Activated CD8-positive, alpha-beta memory T cell treated with anti-CD3 and anti-CD28 coated beads, Interleukin-2, amount 50 U/mL, for 1 hour (primary cell): ENCODE data around the gene INA.

Experiments used
- DNase-seq: peaks from one replicate; pipeline ENCODE4 v3.0.0-alpha.2; 2020; ENCODE audit errors: extremely low read depth

Gene INA

DNA sequence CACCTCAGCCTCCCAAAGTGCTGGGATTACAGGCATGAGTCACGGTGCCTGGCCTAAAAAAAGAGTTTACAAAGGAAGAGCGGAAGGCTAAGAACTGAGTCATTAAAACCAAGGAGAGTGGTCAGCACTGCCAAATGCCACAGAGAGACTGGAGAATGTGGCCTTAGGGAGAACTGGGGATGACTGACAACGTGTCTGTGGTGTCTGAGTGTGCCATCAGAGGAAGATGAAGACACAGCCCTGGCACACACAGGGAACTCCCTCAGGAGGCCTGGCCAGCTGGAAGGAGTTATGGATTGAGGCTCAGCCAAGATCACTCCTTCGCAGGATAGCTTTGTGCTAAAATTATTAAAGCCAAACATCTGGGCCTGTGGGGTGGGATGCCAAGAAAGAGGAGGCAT, 3.9 kb upstream of the INA start:
- DNase-seq: no peak

DNA sequence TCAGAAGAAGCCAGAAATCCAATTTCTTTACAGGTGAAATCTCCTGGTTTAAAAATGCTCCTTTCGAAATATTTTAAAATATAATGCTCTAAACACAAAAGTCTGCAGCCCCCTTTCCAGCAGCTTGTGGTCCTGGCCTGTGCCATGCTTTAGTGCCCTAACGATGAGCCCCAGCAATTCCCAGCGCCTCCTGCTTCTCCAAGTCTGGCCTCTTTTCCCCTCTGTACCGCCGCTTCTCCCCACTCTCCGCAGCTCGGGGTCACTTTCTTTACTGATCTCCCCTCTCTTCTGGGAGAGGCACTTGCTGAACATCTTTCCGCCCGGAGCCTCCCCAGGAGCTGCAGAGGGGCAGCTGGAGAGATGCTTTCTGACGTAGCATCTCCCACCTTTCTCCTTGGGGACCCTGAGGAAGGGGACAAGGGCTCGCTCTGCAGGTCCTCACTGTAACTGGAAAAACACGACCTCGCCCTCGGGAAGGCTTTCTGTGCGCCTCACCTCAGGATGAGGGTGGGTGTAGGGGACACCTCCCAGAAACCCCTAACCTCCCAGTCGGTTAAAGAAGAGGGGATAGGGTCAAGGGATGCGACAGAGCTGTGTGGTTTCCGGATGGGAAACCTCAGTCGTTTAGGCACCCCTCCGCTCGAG, 565 bp upstream of the INA start:
- no peak for DNase-seq

DNA sequence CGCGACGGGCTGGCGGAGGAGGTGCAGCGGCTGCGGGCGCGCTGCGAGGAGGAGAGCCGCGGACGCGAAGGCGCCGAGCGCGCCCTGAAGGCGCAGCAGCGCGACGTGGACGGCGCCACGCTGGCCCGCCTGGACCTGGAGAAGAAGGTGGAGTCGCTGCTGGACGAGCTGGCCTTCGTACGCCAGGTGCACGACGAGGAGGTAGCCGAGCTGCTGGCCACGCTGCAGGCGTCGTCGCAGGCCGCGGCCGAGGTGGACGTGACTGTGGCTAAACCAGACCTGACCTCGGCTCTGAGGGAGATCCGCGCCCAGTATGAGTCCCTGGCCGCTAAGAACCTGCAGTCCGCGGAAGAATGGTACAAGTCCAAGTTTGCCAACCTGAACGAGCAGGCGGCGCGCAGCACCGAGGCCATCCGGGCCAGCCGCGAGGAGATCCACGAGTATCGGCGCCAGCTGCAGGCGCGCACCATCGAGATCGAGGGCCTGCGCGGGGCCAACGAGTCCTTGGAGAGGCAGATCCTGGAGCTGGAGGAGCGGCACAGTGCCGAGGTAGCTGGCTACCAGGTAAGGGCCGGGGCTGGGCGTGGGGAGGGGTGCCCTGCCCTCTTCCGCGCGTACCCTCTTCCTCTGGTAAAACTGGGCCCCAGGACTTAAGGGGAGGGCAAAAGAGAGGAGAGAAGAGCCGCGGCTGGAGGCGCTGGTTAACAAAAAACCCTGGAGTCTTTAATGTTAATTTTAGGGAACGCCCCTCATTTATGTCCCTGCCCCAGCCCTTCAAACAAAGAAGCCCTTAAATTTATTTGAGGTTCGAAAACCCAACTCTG, 987 bp downstream of the INA start:
- no peak for DNase-seq

DNA sequence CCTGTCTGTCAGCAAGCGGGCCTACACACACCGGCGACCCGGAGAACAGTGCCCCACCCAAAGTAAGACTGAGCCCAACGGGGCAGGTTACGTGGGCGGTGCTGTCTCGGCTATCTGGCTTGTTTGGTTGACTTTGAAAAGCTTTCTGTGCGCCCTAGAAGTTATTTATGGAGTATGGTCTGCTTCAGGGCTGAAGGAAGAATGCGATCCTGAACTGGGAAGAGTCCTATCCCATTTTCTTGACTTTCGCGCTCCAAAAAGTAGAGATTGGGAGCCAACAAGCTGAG, 1.5 kb downstream of the INA start:
- DNase-seq: no peak

DNA sequence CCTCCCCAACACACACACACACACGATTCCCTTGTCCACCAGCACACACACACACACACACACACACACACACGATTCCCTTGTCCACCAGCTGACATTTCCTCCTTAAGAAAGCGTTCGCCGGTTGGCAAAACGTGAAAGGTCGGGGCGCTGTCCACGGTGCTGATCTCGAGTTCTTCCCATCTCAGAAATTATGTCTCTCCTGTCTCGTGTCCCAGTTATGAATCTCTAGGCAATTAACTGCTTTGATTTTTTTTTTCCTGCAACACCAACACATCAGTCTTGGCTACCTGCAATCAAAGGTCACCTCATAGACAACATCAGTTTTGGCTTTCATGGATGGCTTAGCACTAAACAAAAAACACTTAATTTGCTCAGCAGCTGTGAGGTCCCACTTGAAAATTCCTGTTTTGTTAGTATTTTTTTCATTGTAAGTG, 1.9 kb downstream of the INA start:
- no peak for DNase-seq

DNA sequence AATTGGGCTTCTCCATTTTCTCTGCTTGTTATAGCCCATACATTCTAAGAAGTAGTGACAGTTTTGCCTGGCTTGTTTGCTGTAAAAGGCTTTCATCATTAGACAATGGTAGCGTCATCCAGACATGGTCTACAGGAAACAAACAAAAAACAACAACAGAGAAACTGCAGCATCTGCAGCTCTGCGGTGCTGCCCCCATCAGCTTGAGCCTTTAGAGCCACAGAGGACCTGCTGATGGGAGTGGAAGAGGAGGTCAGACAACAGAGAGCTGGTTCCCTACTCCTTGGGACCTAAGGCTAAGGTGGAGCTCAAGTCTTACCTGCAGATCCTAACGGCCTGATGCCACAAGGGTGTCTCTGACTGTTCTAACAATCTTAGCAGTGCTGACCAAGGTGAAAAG, 3.1 kb downstream of the INA start:
- no peak for DNase-seq

DNA sequence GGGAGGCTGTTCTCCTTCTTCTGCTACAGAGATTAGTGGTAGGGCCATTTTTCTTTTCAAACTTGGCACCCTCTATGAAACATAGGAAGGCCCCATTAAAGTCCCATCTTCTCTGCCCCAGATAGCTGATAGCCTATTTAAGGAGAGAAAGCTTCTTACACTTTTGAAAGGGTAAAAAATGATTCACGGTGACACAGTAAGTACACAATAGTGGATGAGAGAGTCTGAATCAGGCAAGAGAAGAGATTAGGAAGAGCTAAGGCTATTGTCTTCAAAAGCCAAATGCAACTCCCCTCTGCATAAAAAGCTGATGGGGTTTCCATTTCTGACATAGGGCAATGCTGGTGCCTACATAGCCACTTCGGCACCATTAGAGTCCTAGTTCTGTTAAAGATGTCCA, 3.6 kb downstream of the INA start:
- no peak for DNase-seq

DNA sequence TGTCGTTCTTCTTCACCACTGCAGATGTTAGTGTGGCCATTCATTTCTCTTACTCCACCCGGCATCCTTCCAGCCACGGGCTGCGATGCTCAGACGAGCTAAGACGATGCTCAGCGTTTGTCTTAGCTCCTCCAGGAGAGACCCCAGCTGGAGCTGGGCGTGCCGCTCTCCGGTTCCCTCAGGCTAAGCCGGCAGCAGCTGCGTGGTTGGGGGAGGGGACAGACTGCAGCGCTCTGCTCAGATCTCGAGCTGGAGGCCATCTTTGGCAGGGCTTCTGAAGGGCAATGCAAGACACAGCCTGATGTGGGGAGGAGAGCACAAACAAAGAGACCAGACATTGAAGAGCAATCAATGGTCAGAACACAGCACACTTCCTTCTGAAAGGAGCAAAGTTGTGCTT, 4.8 kb downstream of the INA start:
- no peak for DNase-seq

DNA sequence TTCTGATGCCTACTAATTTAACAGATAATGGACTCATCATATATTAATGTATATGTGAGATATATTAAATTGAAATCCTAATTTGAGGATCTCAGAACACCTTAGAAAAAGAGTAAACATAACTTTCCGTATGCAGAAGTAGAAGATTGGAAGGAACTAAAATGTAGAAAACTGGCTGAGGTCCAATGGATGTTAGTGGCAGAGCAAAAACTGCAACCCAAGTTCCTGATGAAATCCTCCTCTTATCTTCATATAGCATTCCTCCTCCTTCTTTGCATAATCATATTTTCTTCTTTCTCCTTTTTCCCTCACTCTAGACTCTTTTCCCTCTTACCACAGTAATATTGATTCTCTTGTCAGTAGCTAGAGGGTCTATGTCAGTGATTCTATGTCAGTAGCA, 6.0 kb downstream of the INA start:
- no peak for DNase-seq

DNA sequence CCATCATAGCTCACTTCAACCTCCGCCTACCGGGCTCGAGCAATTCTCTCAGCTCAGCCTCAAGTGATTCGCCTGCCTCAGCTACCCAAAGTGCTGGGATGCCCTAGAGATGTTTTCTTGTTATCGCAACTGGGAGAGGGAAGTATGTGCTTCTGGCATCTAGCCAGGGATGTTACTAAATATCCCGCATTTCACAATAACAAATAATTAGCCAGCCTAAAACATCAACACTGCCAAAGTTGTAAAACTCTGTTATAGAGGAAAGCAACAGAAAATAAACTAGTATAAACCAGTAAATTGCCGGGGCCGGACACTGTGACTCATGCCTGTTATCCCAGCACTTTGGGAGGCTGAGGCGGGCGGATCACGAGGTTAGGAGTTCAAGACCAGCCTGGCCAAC, 7.2 kb downstream of the INA start:
- DNase-seq: no peak

DNA sequence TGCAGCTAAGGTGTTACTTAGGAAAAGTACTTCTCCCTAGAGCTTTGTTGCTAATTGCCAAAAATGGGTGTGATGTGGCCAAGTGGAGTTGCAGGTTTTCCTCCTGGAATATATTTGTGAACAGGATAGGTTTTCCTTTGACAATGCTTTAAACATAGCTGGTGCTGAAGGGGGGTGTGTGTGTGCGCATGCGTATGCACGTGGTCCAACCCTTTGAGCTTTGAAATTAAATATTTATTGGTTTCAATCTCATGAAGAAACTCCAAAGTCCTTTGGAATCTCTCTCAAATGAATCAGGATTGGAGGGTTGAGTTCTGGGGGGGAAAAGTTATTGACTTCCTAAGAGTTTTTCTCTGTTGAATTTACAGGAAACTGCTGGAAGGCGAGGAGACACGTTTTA, 11.1 kb downstream of the INA start:
- no peak for DNase-seq

DNA sequence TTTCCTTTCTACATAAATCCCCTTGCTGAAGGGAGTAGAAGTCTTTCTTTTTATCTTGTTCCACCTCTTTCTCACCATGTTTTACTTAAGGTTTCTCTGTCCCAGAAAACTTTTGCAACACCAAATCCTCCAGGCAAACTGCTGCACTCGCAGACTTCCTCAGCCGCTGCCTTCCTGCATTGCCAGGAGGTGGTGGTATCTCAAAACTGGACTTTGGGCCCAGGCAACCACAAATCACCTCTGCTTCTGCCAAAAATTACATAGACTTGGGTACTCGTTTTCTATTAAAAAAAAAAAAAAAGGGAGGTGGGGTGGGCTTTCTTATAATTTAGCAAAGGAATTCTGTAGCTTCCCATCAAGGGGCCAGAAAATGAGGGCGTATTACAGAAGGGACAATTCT, 14.7 kb downstream of the INA start:
- DNase-seq: no peak

DNA sequence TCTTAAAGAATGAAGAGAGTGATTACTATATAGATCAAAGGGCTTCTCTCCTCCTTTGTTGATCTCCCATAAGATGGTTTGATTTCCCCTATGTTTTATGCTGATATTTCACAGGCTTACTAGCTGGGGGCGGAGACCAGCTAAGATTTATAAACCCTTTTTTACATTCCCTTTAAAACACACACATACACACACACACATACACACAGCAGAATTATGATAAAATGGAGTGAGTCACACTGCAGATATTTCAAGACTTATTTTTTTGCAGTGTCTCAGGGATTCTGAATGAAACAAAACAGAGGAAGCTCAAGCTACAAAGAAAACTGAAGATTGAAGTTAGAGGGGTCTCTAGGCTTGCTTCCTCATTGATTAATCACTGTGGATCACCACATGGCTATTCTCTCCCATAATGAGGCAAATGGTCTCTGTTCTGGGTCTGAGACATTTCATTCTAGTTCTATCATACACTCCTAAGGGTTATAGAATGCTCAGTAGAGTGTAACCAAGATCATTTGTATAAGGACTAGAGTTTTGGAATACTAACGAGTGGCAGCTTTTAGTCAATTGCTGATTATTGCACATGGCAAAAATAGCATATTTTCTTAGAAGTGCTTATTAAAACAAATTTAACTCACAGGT, 18.6 kb downstream of the INA start:
- no peak for DNase-seq

DNA sequence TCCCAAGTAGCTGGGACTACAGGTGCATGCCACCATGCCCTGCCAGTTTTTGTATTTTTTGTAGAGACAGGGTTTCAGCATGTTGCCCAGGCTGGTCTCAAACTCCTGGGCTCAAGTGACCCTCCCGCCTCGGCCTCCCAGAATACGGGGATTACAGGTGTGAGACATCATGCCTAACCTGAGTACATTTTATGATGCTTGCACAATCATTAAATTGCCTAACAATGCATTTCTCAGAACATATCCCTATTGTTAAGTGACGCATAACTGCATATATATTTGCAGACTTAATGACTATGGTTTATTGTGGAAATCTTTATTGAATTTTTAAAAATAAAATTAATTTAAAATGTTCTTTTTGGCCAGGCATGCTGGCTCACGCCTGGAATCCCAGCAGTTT, 30.7 kb downstream of the INA start:
- DNase-seq: no peak

DNA sequence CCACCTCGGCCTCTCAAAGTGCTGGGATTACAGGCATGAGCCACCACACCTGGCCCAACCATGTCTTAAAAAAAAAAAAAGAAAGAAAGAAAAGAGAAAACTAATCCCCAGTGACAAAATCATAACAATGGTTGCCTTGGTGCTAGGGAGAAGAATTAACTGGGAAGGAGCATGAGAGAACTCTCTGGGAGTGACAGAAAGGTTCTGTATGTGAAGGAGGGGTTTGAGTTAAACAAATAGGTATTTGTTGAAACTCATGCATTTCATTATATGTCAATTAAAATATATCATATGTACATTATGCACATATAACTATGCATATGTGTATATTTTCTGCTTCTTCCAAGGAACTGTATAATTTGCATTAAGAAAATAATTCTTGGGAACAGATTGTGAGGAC, 33.3 kb downstream of the INA start:
- DNase-seq: no peak

DNA sequence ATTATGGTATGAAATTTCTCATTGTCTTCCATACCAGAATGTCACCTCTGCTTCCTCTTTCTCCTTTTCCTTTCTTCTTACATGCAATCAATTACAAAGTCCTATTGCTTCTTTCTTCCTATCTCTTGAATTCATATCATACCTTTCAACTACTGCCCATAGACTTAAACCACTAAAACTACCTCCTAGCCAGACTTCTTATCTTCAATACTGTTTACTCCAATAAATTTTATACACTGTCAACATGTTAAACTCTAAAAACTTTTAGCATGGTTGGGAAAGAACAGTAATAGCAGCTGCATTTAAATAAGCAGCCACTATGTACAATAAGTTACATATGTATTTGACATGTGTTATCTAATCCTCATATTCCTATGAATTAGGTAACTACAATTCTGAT, 39.1 kb downstream of the INA start:
- no peak for DNase-seq

DNA sequence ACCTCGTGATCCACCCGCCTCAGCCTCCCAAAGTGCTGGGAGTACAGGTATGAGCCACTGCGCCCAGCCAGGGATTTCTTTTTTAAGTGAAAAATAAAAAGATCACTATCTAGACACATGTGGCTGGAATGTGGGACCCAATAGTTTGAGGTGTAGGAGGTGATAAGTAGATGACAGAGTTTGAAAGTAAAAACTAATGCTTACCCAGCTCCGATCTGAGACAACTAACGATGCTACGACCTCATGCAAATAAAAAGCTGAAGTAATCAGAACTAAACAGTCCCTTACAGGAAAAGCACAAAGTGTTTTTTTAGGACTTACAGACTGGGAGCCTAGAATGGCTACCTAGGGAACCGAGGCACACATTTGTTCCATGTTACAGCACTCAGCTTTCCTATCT, 51.0 kb downstream of the INA start:
- DNase-seq: no peak

DNA sequence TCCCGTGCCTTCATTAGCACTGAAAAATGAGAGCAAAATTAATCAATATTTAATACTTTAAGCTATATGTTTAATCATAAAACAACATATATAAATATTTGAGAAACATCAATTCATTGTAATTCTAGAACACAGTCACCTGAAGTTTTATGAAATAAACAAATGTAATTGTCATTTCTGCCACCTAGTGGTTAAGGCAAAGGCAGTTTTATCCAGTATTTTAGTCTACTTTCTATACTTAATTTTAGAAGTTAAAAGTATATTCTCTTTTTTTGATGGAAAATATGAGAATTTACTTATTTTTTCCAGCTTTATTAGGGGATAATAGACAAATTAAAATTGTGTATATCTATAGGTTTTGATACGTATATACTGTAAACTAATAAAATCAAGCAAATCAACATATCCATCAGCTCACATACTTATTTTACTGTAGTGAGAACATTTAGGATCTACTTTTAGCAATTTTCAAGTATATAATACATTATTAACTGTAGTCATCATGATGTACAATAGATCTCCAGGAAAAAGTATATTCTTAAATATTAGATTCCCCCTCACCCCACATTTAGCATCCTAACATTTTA, 57.1 kb downstream of the INA start:
- no peak for DNase-seq

DNA sequence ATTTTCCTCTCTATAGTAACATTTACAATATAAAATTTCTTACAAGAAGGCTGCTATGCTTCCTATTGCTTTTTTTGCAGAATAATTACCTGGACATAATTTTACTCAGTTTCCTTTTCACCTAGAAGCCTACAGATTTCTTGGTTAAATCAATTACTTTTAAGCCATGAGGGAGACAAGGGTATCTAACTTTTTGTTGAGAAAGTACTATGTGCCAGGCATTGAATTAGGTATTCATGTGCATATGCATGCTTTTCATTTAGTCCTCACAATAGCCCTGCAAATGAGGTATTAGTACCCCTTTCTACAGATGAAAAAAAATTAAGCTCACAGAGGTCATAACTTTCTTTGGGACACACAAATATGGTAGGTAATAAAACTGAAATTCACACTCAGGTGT, 57.6 kb downstream of the INA start:
- no peak for DNase-seq

DNA sequence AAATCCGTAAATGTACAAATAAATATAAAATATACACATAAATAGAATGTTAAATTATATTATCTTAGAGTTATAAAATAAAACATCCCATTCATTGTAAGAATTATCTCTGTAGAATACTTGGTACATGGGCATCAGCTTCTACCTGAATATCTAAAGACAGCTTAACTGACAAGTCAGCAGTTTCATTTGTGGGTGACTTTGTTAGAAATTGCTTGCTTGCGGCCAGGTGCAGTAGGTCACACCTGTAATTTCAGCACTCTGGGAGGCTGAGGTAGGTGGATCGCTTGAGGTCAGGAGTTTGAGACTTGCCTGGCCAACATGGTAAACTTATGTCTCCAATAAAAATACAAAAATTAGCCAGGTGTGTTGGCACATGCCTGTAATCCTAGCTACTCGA, 59.4 kb downstream of the INA start:
- no peak for DNase-seq
